ENCODE measurements around the gene PDGFD.

The PDGFD gene

GRCh38 chr11:104000798-104001197 lies 163.1 kb downstream of the PDGFD start:
- no peak for DNase-seq (ENCODE audit: low spot score)

- no peak for DNase-seq (ENCODE audit: low spot score)
Observed at GRCh38 chr11:103998826-103999508, 165.0 kb downstream of the PDGFD start.

GRCh38 chr11:103997082-103997481 lies 166.9 kb downstream of the PDGFD start:
- DNase-seq (ENCODE audit: low spot score), result no peak

GRCh38 chr11:103995896-103996295 lies 168.1 kb downstream of the PDGFD start:
- DNase-seq (ENCODE audit: low spot score), result no peak

- DNase-seq (ENCODE audit: low spot score), result no peak
Observed at GRCh38 chr11:103994518-103994917, 169.4 kb downstream of the PDGFD start.

- no peak for DNase-seq (ENCODE audit: low spot score)
Observed at GRCh38 chr11:103994094-103994493, 169.9 kb downstream of the PDGFD start.

GRCh38 chr11:103993507-103993906 lies 170.4 kb downstream of the PDGFD start:
- no peak for DNase-seq (ENCODE audit: low spot score)

GRCh38 chr11:103988595-103988969 lies 175.4 kb downstream of the PDGFD start:
- no peak for DNase-seq (ENCODE audit: low spot score)

GRCh38 chr11:103987629-103988594 lies 176.0 kb downstream of the PDGFD start:
- DNase-seq (ENCODE audit: low spot score), result no peak

GRCh38 chr11:103985041-103985440 lies 178.9 kb downstream of the PDGFD start:
- no peak for DNase-seq (ENCODE audit: low spot score)

GRCh38 chr11:103980108-103980507 lies 183.8 kb downstream of the PDGFD start:
- no peak for DNase-seq (ENCODE audit: low spot score)

- DNase-seq (ENCODE audit: low spot score), result no peak
Observed at GRCh38 chr11:103978616-103979595, 185.0 kb downstream of the PDGFD start.

- DNase-seq (ENCODE audit: low spot score), result no peak
Observed at GRCh38 chr11:103972013-103972412, 191.9 kb downstream of the PDGFD start.

GRCh38 chr11:103970701-103971249 lies 193.2 kb downstream of the PDGFD start:
- DNase-seq (ENCODE audit: low spot score), result no peak

GRCh38 chr11:103968685-103969084 lies 195.3 kb downstream of the PDGFD start:
- no peak for DNase-seq (ENCODE audit: low spot score)

- no peak for DNase-seq (ENCODE audit: low spot score)
Observed at GRCh38 chr11:103967985-103968384, 196.0 kb downstream of the PDGFD start.

GRCh38 chr11:103964390-103964789 lies 199.6 kb downstream of the PDGFD start:
- DNase-seq (ENCODE audit: low spot score), result no peak

GRCh38 chr11:103963648-103964047 lies 200.3 kb downstream of the PDGFD start:
- DNase-seq (ENCODE audit: low spot score), result no peak

- DNase-seq (ENCODE audit: low spot score), result no peak
Observed at GRCh38 chr11:103961010-103961409, 202.9 kb downstream of the PDGFD start.

GRCh38 chr11:103960108-103960507 lies 203.8 kb downstream of the PDGFD start:
- DNase-seq (ENCODE audit: low spot score), result no peak

- no peak for DNase-seq (ENCODE audit: low spot score)
Observed at GRCh38 chr11:103959279-103959942, 204.5 kb downstream of the PDGFD start.

All from pons (tissue), 1 donor.